HS-27A (cell line): Measurements from ENCODE around the gene TEAD4.

Experiments used
- DNase-seq: peaks from one replicate; pipeline ENCODE4 v3.0.0-alpha.2; 2012; ENCODE audit warnings: low read depth, missing footprints

TEAD4 gene

GRCh38 chr12:3083241-3083920, 124.2 kb downstream of the TEAD4 start:
- DNase-seq: no peak

GRCh38 chr12:3083921-3084347, 124.7 kb downstream of the TEAD4 start:
- DNase-seq: no peak

GRCh38 chr12:3084742-3085141, 125.5 kb downstream of the TEAD4 start:
- no peak for DNase-seq

- no peak for DNase-seq
Measured at GRCh38 chr12:3085341-3086139, 126.3 kb downstream of the TEAD4 start.

GRCh38 chr12:3086211-3086610, 127.0 kb downstream of the TEAD4 start:
- DNase-seq: no peak

- no peak for DNase-seq
Measured at GRCh38 chr12:3086729-3087323, 127.6 kb downstream of the TEAD4 start.

- no peak for DNase-seq
Measured at GRCh38 chr12:3087758-3088650, 128.8 kb downstream of the TEAD4 start.

GRCh38 chr12:3089588-3089987, 130.4 kb downstream of the TEAD4 start:
- DNase-seq: no peak
